ENCODE measurements around the gene ZSCAN29. TPM values are rescaled to one million over a fixed set of nuclear protein-coding genes. Genes with fewer than 3 reads are reported as not detected.
A peak's percentile ranks its signal among the peaks of the same experiment; 100 is the strongest.

Gene ZSCAN29
- total RNA-seq, 1 donor from 2014 or later: 31.3 TPM

- peak; percentile 4 for DNase-seq
Measured at GRCh38 chr15:43346305-43346704, 24.5 kb downstream of the ZSCAN29 start.

- no peak for DNase-seq
Measured at GRCh38 chr15:43330780-43331087, 40.1 kb downstream of the ZSCAN29 start.

- peak; percentile 95 for DNase-seq
Measured at GRCh38 chr15:43329960-43330779, 40.7 kb downstream of the ZSCAN29 start, which contains the start of gene LCMT2. LCMT2 (minus strand) TSS chr15:43330573; CDS start chr15:43330489, 84 bp downstream.

- no peak for DNase-seq
Measured at GRCh38 chr15:43329217-43329959, 41.5 kb downstream of the ZSCAN29 start.

GRCh38 chr15:43325039-43325684 is 45.7 kb downstream of the ZSCAN29 start:
- no peak for DNase-seq

GRCh38 chr15:43318990-43319771 is 51.7 kb downstream of the ZSCAN29 start:
- no peak for DNase-seq

- no peak for DNase-seq
Measured at GRCh38 chr15:43317566-43318184, 53.2 kb downstream of the ZSCAN29 start.

- no peak for DNase-seq
Measured at GRCh38 chr15:43316971-43317346, 53.9 kb downstream of the ZSCAN29 start.

- DNase-seq: no peak
Measured at GRCh38 chr15:43316016-43316970, 54.5 kb downstream of the ZSCAN29 start.

- no peak for DNase-seq
Measured at GRCh38 chr15:43314171-43314570, 56.7 kb downstream of the ZSCAN29 start.

GRCh38 chr15:43312378-43312777 is 58.5 kb downstream of the ZSCAN29 start:
- DNase-seq: no peak

Other genes with a start within 250 kb of the ZSCAN29 start
- 21.3 and 21.4 TPM in 2 replicates for gene TMEM62, start 237.5 kb downstream of the ZSCAN29 start, total RNA-seq
- gene CCNDBP1, start 185.6 kb downstream of the ZSCAN29 start, total RNA-seq: 151 and 157 TPM in 2 replicates
- gene EPB42, start 150.0 kb downstream of the ZSCAN29 start, total RNA-seq: not detected in 2 replicates
- not detected in 2 replicates for gene TGM5, start 104.1 kb downstream of the ZSCAN29 start, total RNA-seq
- not detected in 2 replicates for gene TGM7, start 68.8 kb downstream of the ZSCAN29 start, total RNA-seq
- gene LCMT2, start 40.5 kb downstream of the ZSCAN29 start, total RNA-seq: 6.3 and 8.3 TPM in 2 replicates
- gene TUBGCP4, start 58 bp upstream of the ZSCAN29 start, total RNA-seq: 15.3 and 15.7 TPM in 2 replicates
- 62.6 and 76.5 TPM in 2 replicates for gene TP53BP1, start 122.1 kb upstream of the ZSCAN29 start, total RNA-seq
- 0.33 and 0.34 TPM in 2 replicates for gene MAP1A, start 146.6 kb upstream of the ZSCAN29 start, total RNA-seq
- gene PPIP5K1, start 219.2 kb upstream of the ZSCAN29 start, total RNA-seq: 8.8 and 15.0 TPM in 2 replicates
- not detected in 2 replicates for gene CKMT1B, start 223.0 kb upstream of the ZSCAN29 start, total RNA-seq
- gene STRC, start 247.8 kb upstream of the ZSCAN29 start, total RNA-seq: 0.33 TPM in 1 of 2 replicates, not detected in the other